Measurements from ENCODE around the gene PACS1. TPM values are rescaled to one million over a fixed set of nuclear protein-coding genes. Genes with fewer than 3 reads are reported as not detected.
"Not testable (repeated sequence)": the region's sequence is repeated elsewhere in the genome, so short reads cannot be mapped to it uniquely, and the experiment has no call there.

PACS1 gene
- total RNA-seq, 1 donor from 2014 or later: 121 TPM

DNA sequence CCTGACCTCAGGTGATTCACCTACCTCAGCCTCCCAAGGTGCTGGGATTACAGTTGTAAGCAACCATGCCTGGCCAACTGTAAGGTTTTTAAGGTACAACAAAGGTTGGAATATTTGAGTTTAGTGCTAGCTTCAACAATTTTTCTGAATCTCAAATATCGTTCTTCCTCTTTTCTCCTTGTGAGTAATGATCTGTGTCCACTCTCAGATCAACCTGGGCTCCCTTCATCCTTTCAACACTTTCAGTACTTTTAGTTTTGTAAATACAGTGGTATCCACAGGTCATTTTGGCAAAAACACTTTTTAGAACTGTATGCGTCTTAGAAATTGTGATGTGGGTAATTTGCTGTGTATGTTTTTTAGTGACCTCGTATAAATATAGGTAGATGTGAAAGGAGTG, 7.9 kb downstream of the PACS1 start:
- TF ChIP-seq, protein P1, sequence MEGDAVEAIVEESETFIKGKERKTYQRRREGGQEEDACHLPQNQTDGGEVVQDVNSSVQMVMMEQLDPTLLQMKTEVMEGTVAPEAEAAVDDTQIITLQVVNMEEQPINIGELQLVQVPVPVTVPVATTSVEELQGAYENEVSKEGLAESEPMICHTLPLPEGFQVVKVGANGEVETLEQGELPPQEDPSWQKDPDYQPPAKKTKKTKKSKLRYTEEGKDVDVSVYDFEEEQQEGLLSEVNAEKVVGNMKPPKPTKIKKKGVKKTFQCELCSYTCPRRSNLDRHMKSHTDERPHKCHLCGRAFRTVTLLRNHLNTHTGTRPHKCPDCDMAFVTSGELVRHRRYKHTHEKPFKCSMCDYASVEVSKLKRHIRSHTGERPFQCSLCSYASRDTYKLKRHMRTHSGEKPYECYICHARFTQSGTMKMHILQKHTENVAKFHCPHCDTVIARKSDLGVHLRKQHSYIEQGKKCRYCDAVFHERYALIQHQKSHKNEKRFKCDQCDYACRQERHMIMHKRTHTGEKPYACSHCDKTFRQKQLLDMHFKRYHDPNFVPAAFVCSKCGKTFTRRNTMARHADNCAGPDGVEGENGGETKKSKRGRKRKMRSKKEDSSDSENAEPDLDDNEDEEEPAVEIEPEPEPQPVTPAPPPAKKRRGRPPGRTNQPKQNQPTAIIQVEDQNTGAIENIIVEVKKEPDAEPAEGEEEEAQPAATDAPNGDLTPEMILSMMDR (IDR thresholded peaks at IDR 0.05): no peak
- ATAC-seq (ENCODE audit: low read depth) (peak; percentile 28), DNase-seq (no peak)
- Mint-ChIP-seq H3K4me3 (peak overlapping the region; percentile 32), H3K4me1 (peaks cover 93% of the 10 kb centered on the region), H3K36me3 (ENCODE audit: low read depth) (peaks cover 40% of the 10 kb centered on the region), H3K27me3 (no peaks in the 10 kb centered on the region), H3K27ac (peak overlapping the region; percentile 78), H3K9me3 (no peaks in the 10 kb centered on the region)
- CTCF ChIA-PET: interaction anchor here (1.0 to 1.2 kb wide), 3 partner anchors 32 to 49 kb away, joined by 3 to 5 read pairs (median 5); no protein-coding TSS in a partner anchor
- intact Hi-C loops (cut with micrococcal nuclease): no loop called here
- POLR2A ChIA-PET: interaction anchor here (0.6 to 5.4 kb wide), 7 partner anchors 8 to 49 kb away, joined by 3 to 59 read pairs (median 5); partner anchors contain the start of gene PACS1

DNA sequence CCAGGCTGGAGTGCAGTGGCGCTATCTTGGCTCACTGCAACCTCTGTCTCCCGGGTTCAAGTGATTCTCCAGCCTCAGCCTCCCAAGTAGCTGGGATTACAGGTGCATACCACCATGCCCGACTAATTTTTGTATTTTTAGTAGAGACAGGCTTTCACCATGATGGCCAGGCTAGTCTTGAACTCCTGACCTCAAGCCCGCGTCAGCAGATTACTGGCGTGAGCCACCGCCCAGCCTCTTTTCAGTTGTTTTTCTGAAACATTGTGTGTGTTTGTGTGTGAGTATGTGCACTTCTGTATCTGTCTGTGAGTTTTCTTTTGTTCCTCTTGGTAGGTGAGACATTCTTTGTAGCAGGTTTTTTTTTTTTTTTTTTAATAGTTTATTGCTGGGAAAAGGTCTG, 8.9 kb downstream of the PACS1 start:
- peaks cover 94% of the 10 kb centered on the region for H3K4me1 Mint-ChIP-seq
- peak overlapping the region; percentile 78 for H3K27ac Mint-ChIP-seq
- H3K9me3 Mint-ChIP-seq; DNase-seq; H3K27me3 Mint-ChIP-seq; ATAC-seq (ENCODE audit: low read depth); intact Hi-C loops (cut with micrococcal nuclease): not testable (repeated sequence)
- peak overlapping the region; percentile 24 for H3K4me3 Mint-ChIP-seq
- CTCF ChIA-PET: interaction anchor here (1.0 to 1.4 kb wide), 6 partner anchors 9 to 54 kb away, joined by 3 to 5 read pairs (median 4); no protein-coding TSS in a partner anchor
- POLR2A ChIA-PET: interaction anchor here (0.7 to 5.4 kb wide), 5 partner anchors 9 to 48 kb away, joined by 8 to 59 read pairs (median 8); partner anchors contain the start of genes PACS1 and SF3B2
- H3K36me3 Mint-ChIP-seq (ENCODE audit: low read depth): peaks cover 32% of the 10 kb centered on the region

DNA sequence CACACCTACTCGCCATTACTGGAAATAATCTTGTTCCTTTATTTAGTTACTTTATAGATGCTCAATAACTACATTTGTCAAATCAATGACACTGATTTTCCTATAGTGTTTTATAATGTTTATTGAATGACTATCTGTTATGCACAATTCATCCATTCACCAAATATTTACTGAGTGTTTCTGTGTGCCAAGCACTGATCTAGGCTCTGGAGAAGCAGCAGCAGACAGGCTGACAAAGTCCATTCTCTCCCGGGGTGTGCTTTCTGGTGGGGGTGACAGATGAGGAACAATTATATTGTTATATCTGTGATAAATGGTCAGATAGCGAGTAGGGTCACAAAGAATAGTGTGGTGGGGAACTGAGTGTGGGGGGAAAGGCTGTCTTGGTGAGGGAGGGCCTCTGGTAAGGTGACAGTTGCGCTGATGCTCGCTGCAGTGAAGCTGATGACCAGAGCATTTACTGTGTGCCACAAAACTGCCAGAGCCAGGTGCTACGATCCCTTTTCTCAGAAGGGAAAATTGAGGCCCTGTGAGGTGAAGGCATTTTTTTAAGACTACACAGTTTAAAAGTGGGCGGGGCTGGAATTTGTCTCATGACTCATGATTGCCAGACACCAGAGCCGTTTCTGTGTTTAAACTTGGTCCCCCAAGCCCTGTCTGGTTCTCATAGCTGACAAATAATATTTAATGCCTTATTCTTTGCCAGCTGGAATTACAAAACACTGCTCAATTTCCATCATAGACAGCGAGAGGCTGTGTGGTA, 10.2 kb downstream of the PACS1 start:
- intact Hi-C loops (cut with micrococcal nuclease): loop anchor here (2.0 kb wide), 1 partner anchor 143 kb away; no protein-coding TSS in a partner anchor
- ChIA-PET POLR2A (interaction anchor here (0.8 to 5.4 kb wide), 7 partner anchors 11 to 188 kb away, joined by 4 to 59 read pairs (median 7); partner anchors contain the start of genes PACS1 and RAB1B), CTCF (interaction anchor here (0.9 to 2.1 kb wide), 7 partner anchors 11 to 53 kb away, joined by 3 to 13 read pairs (median 4); no protein-coding TSS in a partner anchor)
- ATAC-seq (ENCODE audit: low read depth) (peak; percentile 51), DNase-seq (no peak)
- TF ChIP-seq, protein P1 (IDR thresholded peaks at IDR 0.05): no peak
- Mint-ChIP-seq H3K4me3 (peak overlapping the region; percentile 80), H3K9me3 (no peaks in the 10 kb centered on the region), H3K36me3 (ENCODE audit: low read depth) (peaks cover 22% of the 10 kb centered on the region), H3K27ac (peak overlapping the region; percentile 98), H3K27me3 (no peaks in the 10 kb centered on the region), H3K4me1 (peaks cover 96% of the 10 kb centered on the region)

DNA sequence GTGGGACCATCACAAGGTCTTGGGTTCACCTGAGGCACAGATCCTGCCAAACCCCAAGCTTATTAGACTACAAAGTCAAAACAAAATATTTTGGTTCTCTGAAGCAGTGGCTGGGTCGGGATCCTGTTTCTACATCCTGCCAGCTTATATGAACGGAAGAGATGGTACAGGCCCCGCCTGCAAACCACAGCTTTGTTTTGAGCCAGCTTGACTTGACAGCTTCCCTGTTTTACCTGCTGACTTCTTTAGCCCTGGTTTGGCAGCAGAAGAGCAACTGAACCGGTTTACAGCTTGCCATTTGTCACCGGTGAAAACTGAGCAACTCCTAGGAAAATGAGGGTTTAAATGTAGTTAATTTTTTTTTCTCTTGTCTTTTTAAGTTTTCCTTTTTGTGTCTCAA, 11.4 kb downstream of the PACS1 start:
- TF ChIP-seq, protein P1 (IDR thresholded peaks at IDR 0.05): no peak
- ChIA-PET CTCF (interaction anchor here (0.9 to 2.1 kb wide), 6 partner anchors 11 to 52 kb away, joined by 3 to 13 read pairs (median 4); partner anchors contain the start of gene PACS1), POLR2A (interaction anchor here (0.5 to 5.4 kb wide), 15 partner anchors 8 to 103 kb away, joined by 3 to 59 read pairs (median 4); partner anchors contain the start of genes PACS1 and SF3B2)
- peaks cover 94% of the 10 kb centered on the region for H3K4me1 Mint-ChIP-seq
- H3K27ac Mint-ChIP-seq: peak overlapping the region; percentile 98
- intact Hi-C loops (cut with micrococcal nuclease): loop anchor here (1.0 to 2.0 kb wide), 5 partner anchors 12 to 141 kb away; no protein-coding TSS in a partner anchor
- peak overlapping the region; percentile 80 for H3K4me3 Mint-ChIP-seq
- peaks cover 14% of the 10 kb centered on the region for H3K36me3 Mint-ChIP-seq (ENCODE audit: low read depth)
- H3K27me3 Mint-ChIP-seq: no peaks in the 10 kb centered on the region
- DNase-seq: peak; percentile 50
- no peaks in the 10 kb centered on the region for H3K9me3 Mint-ChIP-seq
- ATAC-seq (ENCODE audit: low read depth): peak; percentile 90

DNA sequence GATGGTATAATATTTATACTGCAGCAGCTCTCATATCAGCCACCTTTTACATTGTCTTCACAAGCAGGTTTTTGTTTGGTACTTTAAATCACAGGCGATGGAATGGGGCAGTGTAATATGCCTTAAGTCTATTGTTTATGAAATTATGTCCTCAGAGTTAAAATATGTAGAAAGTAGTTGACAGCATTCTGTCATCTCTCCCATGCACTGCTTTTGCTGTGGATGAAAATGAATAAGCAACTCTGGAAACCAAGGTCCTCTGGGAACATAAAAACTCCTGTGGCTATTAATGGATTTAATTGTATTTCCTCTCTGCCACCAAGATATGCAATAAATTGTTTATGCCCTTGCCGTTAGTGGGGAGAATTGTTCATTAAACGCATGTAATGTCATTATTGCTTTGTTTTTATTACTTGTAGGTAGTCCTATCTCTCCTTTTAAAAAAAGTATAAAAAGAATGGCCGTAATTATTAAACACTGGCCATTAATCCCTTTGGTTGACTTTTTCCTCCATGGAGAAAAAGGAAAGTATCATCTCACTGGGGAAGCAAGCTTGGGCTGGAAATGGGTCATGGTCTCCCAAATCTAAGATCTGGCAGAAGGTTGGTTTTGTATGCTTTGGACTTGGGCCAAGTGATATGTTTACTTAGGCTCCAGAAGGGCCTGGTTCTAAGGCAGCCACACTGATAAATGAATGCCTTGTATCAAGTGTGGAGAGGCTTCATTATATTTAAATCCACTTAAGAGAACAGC, 13.1 kb downstream of the PACS1 start:
- DNase-seq (no peak), ATAC-seq (ENCODE audit: low read depth) (no peak)
- H3K27ac Mint-ChIP-seq: peak overlapping the region; percentile 55
- peaks cover 94% of the 10 kb centered on the region for H3K4me1 Mint-ChIP-seq
- H3K9me3 Mint-ChIP-seq: no peaks in the 10 kb centered on the region
- intact Hi-C loops (cut with micrococcal nuclease): no loop called here
- no peak overlapping the region for H3K4me3 Mint-ChIP-seq
- no peaks in the 10 kb centered on the region for H3K27me3 Mint-ChIP-seq
- ChIA-PET POLR2A (interaction anchor here (1.1 to 5.4 kb wide), 2 partner anchors 12 to 13 kb away, joined by 3 to 59 read pairs; partner anchors contain the start of gene PACS1), CTCF (interaction anchor here (1.0 kb wide), 1 partner anchor 14 kb away, joined by 3 read pairs; no protein-coding TSS in a partner anchor)
- TF ChIP-seq, protein P1 (IDR thresholded peaks at IDR 0.05): no peak
- H3K36me3 Mint-ChIP-seq (ENCODE audit: low read depth): peaks cover 8% of the 10 kb centered on the region

Measured in activated B cell treated with CpG ODN at 0.5 μM for 24 hours (primary cell).